A549 treated with CORT108297 at 1 μM for 4 hours (cell line): ENCODE data around the gene CLCN4. TPM values are rescaled to one million over a fixed set of nuclear protein-coding genes. Genes with fewer than 3 reads are reported as not detected.

Experiments used
- total RNA-seq: library from RNA; stranded (reverse); fragments of 200-300 nt; extraction: Qiagen RNA extraction; gene quantifications from 5 replicates; pipeline ENCODE4 v1.2.3, GENCODE V29; 2022

The CLCN4 gene
- 3.5 to 5.0 TPM (median 4.5 TPM) in 5 replicates for total RNA-seq

DNA sequence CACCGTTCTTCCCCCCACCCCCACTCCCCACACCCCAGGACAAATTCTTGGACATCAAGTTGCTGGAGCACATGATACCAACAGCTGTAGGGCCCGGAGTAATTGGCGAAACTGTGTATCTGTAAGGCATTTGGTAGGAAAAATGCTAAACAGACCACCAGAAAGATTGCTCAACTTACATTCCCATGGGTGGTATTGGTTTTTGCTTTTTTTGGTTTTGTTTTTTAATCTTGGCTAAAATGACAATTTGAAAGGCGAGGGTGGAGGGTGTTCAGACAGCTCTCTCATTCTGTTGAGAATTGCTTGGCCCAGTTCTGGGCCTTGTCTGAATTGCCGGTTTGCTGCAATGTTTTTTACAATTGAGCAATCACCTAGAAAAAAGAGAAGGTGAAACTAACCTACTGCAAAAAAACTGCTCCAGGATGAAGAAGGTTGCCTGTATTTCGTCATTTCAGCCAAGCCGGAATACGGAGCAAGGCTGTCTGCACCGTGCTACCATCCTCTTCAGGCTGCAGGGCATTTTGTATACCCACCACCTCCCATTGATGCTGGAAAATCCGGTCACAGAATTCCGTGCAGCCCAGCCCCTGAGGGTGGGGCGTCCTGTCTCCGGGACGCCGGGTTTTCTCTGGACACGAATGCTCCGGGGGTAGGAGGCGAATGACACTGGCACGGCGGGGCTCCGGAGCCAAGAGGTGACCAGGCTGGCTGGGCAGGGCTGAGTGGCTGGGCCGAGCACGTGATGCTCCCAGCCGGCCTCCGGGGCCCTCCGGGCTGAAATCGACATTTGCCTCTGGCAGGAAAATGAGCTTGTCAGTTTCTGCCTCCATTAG lies at the start of gene CLCN4:
TSS of gene CLCN4 (plus strand) at position 777 of the 833 bp plus-strand sequence. CDS start 28,058 bp downstream, outside the sequence.

Other genes with a start within 250 kb of the CLCN4 start
- not detected in 5 replicates for gene CLDN34, start 189.6 kb upstream of the CLCN4 start, total RNA-seq